ENCODE measurements around the gene PRELP.
A peak's percentile ranks its signal among the peaks of the same experiment; 100 is the strongest.

The PRELP gene

DNA sequence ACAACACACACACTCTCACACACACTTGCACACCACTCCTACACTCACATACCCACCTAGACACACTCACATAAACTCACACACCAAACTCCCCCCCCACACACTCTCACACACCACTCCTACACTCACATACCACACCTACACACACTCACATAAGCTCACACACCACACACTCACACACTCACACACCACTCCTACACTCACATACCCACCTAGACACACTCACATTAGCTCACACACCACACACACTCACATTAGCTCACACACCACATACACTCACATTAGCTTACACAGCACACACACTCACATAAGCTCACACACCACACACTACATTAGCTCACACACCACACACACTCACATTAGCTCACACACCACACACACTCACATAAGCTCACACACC is 51.4 kb downstream of the PRELP start:
- DNase-seq = no peak

DNA sequence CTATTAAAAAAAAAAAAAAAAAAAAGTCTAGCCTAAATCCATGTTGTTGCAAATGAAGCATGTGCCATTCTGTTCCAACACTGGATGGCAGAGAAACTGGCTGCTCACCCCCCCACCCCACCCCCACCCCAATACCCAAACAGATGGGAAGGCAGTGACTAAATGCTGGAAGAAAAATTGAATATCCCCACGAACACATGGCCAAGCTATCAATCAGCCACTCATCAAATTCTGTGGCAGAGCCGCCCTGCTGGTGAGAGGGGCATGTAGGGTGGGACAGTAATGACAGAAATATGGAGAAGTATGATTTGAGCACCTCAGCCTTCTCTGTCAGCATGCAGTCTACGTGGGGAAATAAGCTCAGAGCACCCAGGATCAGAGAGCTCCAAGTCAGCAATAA is 52.5 kb downstream of the PRELP start:
- DNase-seq = peak; percentile 18

DNA sequence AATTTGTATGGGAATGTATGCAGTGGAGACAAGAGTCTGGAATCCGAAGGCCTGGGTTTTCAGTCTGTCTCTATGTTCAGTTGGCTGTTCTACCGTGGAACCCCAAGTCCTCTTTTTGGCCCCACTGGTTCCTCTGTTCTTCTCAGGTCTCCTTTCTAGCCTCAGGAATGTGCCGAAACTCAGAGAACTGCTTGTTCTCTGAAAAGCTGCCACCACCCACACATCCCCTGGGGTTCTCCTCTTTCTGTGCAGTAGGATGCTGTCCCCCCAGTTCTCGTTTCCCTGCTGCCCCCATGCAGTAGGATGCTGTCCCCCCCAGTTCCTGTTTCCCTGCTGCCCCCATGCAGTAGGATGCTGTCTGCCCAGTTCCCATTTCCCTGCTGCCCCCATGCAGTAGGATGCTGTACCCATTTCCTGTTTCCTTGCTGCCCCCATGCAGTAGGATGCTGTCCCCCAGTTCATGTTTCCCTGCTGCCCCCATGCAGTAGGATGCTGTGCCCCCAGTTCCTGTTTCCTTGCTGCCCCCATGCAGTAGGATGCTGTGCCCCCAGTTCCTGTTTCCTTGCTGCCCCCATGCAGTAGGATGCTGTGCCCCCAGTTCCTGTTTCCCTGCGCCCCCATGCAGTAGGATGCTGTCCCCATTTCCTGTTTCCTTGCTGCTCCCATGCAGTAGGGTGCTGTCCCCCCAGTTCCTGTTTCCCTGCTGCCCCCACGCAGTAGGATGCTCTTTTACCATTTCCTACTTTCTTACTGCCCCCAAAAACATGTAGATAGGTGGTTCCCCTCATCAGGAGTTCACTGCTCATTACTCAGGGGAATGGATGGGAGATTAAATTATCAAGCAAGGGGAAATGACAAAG is 53.6 kb downstream of the PRELP start:
- no peak for DNase-seq

DNA sequence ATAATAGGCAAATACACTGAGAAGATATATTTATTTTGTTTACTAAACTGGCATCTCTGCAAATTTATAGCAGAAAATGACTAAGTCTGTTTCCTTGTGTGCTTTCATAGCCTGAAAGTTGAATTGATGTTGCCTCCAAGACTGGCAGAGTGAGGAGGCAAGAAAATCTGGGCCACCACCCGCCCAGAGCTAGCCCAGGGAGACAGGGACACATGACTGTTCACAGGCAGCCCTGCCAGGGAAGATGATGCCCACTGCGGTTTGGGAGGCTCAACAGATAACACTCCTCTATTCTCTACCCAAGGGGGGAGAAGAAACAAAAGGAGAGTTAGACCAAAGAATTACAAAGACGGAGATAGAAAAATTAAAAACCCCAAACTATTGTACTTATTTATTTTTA is 55.5 kb downstream of the PRELP start:
- DNase-seq = no peak

DNA sequence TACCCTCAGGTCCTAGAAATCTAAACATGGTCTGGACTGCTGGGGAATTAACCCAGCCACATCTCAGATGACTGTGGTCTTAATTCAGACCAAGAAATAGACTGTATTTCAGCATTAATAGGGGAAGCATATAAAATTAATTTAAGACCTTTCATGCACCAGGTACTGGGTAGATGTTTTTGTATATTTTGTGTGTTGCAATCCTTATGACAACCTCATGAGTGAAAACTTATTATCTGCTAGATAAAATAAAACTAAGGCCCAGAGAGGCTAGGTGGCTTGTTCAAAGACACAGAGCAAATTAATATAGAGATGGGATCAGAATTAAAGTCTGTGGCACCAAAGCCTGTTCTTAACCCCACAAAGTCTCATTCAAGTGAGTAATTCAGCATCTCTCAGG is 58.4 kb downstream of the PRELP start:
- no peak for DNase-seq

DNA sequence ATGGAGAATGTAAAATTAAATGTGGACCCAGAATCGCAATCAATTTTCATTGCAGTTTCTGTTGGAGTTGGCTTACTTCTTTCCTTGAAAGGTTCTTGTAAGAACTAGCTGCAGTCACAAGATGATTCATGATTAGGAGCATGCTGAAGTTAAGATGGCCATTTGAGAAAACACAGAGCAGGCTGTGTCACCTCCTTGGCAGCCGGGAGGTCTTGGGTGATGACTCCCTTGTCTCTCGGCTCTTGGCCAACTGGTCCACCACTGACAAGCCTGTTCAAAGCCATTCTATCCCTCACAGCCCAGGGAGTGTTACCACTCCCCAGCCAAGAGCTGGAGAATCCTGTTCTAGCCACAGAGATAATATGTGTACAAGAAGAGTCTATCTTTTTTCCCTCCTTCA is 58.9 kb downstream of the PRELP start:
- DNase-seq = no peak

DNA sequence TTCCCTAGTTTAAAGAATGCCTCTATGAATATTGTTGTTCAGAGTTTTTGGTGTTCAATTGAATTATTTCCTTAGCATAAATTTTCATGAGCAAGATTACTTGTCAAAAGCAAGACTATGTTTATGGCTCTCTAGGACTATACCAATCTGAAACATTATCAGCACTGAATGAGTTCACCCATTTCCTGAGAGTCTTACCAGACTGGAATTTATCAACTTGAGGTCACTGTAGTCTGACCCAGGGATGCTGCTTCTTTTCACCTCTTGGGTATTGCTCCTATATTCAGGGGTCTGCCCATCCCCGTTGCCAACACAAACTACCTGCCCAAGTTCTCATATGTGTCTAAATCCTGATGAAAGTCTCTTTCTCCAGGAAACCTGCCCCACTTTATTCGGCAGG is 61.0 kb downstream of the PRELP start:
- peak; percentile 29 for DNase-seq

DNA sequence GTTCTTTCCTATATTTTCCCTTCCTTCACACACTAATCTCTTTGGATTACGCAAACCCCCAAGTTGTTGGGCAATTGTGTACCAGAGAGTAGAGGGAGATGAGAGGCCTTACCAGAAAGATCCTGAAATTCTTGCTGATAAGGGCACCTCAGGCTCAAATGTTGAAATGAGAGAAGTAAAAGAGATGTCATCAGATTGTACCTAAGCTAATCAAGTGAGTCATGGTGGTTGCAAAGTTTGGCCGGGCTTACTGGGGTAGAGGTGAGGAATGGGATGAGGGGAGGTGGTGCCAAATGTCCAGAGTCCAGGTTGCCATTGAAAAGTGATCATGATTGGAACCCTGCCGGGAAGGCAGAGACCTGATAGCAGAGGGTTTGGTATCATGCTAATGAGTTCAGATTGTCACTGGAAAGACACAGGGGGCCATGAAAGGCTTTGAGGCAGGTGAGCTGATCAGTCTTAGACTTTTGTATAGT is 61.4 kb downstream of the PRELP start:
- peak; percentile 50 for DNase-seq

DNA sequence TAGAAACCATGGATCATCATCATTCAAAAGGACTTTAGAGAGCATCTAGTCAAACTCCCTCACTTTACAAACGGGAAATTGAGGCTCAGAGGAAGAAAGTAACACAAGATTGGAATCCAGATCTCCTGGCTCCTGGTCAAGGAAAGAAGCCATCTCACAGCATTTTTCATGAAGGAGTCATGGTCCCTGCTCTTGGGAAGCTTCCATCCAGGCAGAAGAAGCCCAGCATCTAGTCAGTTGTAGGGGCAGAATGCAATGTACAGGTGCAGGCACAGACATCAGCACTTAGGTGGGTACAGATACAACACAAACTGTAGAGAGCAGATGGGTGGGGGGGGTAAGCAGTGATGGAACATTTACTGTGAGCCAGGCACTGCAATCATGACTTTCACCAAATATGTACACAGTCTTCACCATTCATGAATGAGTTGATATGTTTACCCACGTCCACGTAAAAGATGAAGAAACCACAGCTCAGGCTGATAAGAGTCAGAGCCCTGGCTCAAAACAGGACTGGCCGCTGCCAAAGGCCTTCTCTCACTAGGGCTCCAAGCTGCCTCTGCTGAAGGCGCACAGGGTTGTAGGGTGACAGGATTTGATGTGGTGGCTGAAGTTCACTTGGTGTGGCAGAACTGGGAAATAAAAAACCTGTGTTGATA is 62.3 kb downstream of the PRELP start:
- DNase-seq = peak; percentile 37

DNA sequence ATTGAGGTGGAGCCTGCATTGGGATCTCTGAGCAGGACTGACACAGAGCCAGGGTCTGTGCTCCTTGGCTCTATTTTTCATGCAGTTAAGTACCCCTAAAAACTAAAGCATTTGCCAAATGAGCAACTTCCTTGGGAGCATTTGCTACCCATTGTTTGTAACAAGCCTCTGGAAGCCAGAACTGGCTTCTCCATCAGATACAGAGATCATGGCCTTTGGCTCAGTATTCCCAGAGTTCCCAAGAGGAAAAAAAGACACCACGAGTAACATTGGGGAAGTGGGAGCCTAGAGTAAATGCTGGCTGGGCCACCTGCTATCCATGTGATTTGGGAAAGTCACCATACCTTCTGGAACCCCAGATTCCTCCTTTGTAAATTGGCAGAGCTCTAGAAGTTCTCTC is 63.1 kb downstream of the PRELP start:
- DNase-seq = no peak

DNA sequence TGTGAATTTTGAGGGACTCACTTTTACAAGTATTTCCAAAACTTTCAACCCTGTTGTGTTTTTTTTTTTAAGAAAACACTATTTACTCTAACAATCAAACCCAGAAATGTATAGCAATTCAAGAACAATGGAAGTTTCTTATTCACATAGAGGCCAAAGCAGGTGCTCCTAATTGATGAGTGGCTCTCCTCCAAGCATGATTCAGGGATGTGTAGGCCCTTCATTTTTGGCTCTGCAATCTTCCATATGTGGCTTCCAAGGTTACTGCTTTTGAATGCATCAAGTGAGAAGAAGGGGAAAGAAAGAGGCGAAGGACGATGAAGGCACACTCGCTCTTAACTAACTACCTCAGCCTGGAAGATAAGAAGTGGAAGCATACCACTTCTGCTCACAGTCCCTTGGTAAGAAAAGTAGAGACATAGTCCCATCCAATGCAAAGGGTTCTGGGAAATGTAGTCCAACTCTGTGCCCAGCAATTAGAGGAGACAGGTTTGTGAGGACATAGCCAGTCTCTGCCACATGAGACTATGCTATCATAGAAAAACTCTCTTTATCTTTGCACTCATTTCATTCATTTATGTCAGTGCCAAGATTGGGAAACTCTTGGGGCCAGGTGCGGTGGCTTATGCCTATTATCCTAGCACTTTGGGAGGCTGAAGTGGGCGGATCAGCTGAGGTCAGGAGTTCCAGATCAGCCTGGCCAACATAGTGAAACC is 64.4 kb downstream of the PRELP start:
- DNase-seq = peak; percentile 23
